HG03354 (cell line): ENCODE results near the gene OPN1MW.
A peak's percentile ranks its signal among the peaks of the same experiment; 100 is the strongest.
"Not testable (repeated sequence)": the region's sequence is repeated elsewhere in the genome, so short reads cannot be mapped to it uniquely, and the experiment has no call there.

Source experiments
- ATAC-seq: cut with Tn5 transposase; IDR thresholded peaks from one replicate; pipeline ENCODE4 v1.9.1; 2021; ENCODE audit warnings: mild to moderate bottlenecking; ENCODE audit not compliant: unreplicated experiment, poor library complexity, severe bottlenecking

OPN1MW gene

GRCh38 chrX:154196466-154196865 lies 14.1 kb downstream of the OPN1MW start:
- not testable (repeated sequence) for ATAC-seq

- ATAC-seq = peak; percentile 78
These were observed 27.4 kb downstream of the OPN1MW start for GRCh38 chrX:154209670-154210418.

DNA sequence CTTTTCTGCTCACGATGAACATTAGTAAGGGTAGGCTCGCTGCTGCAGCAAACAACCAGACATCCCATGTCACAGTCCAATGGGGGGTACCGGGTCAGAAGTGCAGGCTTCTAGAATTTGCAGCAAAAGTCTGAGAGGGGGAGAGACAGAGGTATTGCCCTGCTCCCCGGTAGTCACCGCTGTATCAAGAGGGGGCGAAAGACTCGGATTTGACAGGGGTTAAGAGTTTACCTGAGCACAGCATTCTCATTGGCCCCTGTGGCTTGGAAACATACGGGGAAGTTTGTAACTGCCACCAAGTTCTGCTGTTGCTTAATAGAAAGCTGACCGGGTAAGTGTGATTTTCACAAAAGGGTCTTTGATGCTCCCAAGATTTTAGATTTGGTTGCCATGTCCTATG lies 28.7 kb downstream of the OPN1MW start:
- not testable (repeated sequence) for ATAC-seq

DNA sequence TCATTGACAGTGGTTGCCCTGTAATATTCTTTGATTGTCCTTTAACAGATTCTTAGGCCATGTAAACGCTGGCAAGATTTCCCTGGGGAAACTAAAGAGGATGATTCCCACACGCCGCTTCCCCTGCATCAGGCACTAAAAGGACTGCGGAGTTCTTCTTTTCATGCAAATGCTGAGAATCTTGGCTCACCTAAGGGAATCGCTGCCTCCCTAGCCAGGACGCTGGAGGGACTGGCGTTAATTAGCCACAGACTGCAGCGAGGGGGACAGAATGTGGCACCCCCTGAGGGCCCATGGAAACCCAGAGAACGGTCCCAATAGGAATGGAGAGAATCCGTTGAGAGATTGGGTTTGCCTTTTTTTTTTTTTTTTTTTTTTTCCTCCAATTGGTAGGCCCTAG lies 29.1 kb downstream of the OPN1MW start:
- not testable (repeated sequence) for ATAC-seq

DNA sequence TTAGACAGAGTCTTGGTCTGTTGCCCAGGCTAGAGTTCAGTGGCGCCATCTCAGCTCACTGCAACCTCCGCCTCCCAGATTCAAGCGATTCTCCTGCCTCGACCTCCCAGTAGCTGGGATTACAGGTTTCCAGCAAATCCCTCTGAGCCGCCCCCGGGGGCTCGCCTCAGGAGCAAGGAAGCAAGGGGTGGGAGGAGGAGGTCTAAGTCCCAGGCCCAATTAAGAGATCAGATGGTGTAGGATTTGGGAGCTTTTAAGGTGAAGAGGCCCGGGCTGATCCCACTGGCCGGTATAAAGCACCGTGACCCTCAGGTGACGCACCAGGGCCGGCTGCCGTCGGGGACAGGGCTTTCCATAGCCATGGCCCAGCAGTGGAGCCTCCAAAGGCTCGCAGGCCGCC lies 37.1 kb downstream of the OPN1MW start, which contains the start of gene OPN1MW2:
OPN1MW2 (plus strand) TSS at position 301 of the 400 bp plus-strand sequence; CDS start at position 361, 60 bp downstream.
- ATAC-seq = not testable (repeated sequence)

- ATAC-seq = not testable (repeated sequence)
These were observed 42.9 kb downstream of the OPN1MW start for GRCh38 chrX:154225292-154225691.

DNA sequence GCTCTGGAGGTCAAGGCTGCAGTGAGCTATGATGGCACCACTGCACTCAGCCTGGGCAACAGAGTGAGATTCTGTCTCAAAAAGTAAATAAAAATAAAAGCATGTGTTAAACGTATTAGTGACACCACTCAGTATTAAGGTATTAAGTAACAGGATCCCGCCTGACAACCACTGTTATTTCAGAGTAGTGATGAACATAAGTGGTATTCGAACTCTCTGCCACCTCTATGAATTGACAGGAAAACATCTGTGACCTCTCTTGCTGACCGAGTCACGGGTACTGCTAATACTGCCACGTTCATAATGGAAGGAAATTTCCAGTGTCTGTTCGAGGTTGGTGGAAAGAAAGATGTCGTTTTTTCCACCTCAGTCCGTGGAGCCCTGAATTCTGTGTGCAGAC lies 44.3 kb downstream of the OPN1MW start:
- not testable (repeated sequence) for ATAC-seq

GRCh38 chrX:154231443-154231842 lies 49.0 kb downstream of the OPN1MW start:
- not testable (repeated sequence) for ATAC-seq

GRCh38 chrX:154233620-154234019 lies 51.2 kb downstream of the OPN1MW start:
- not testable (repeated sequence) for ATAC-seq

- ATAC-seq = not testable (repeated sequence)
These were observed 56.7 kb downstream of the OPN1MW start for GRCh38 chrX:154238939-154239559.

GRCh38 chrX:154239982-154240503 lies 57.6 kb downstream of the OPN1MW start:
- ATAC-seq = not testable (repeated sequence)
